GM18909 (cell line): ENCODE measurements around the gene DFFB.
"Not testable (repeated sequence)": the region's sequence is repeated elsewhere in the genome, so short reads cannot be mapped to it uniquely, and the experiment has no call there.

Experiments used
- ATAC-seq: cut with Tn5 transposase; IDR thresholded peaks from one replicate; pipeline ENCODE4 v1.9.1; 2021; ENCODE audit warnings: mild to moderate bottlenecking; ENCODE audit not compliant: unreplicated experiment, poor library complexity

DFFB gene

GRCh38 chr1:3856923-3857790 is at the start of gene DFFB, which contains the start of gene CEP104:
Gene DFFB (plus strand): TSS chr1:3857476. CDS start chr1:3857604, 128 bp downstream.
Gene CEP104 (minus strand): TSS chr1:3857211. CDS start chr1:3852407, 4,804 bp downstream.
- ATAC-seq = peak; percentile 97

- no peak for ATAC-seq
Observed at GRCh38 chr1:3807769-3808168, 49.5 kb upstream of the DFFB start.

GRCh38 chr1:3809680-3810079 is 47.6 kb upstream of the DFFB start:
- ATAC-seq = no peak

- not testable (repeated sequence) for ATAC-seq
Observed at GRCh38 chr1:3810149-3810761, 47.0 kb upstream of the DFFB start.

GRCh38 chr1:3811595-3811911 is 45.7 kb upstream of the DFFB start:
- no peak for ATAC-seq

GRCh38 chr1:3814065-3814464 is 43.2 kb upstream of the DFFB start:
- no peak for ATAC-seq

- ATAC-seq = no peak
Observed at GRCh38 chr1:3814771-3815561, 42.3 kb upstream of the DFFB start.

GRCh38 chr1:3816331-3817137 is 40.7 kb upstream of the DFFB start:
- ATAC-seq = no peak

GRCh38 chr1:3817138-3817740 is 40.0 kb upstream of the DFFB start:
- ATAC-seq = no peak

GRCh38 chr1:3817821-3818597 is 39.3 kb upstream of the DFFB start:
- ATAC-seq = no peak

GRCh38 chr1:3819771-3820200 is 37.5 kb upstream of the DFFB start:
- ATAC-seq = no peak

GRCh38 chr1:3820316-3820715 is 37.0 kb upstream of the DFFB start:
- no peak for ATAC-seq

- no peak for ATAC-seq
Observed at GRCh38 chr1:3821004-3821403, 36.3 kb upstream of the DFFB start.

- ATAC-seq = no peak
Observed at GRCh38 chr1:3821447-3821846, 35.8 kb upstream of the DFFB start.

GRCh38 chr1:3821908-3822307 is 35.4 kb upstream of the DFFB start:
- ATAC-seq = no peak

- no peak for ATAC-seq
Observed at GRCh38 chr1:3822421-3822820, 34.9 kb upstream of the DFFB start.

- ATAC-seq = no peak
Observed at GRCh38 chr1:3824650-3825049, 32.6 kb upstream of the DFFB start.

- no peak for ATAC-seq
Observed at GRCh38 chr1:3825356-3825755, 31.9 kb upstream of the DFFB start.

- ATAC-seq = no peak
Observed at GRCh38 chr1:3827813-3828307, 29.4 kb upstream of the DFFB start.
